Natural killer cell (primary cell): ENCODE data around the gene LY6G6F. TPM values are rescaled to one million over a fixed set of nuclear protein-coding genes. Genes with fewer than 3 reads are reported as not detected.

Source experiments
- ATAC-seq, 3 donors: fragments of 150-1000 bp in 2 of 3; fragments of 200-7000 bp in 1 of 3; cut with Tn5 transposase; 1 replicate in 1 of 3; 2 replicates in 2 of 3; pipeline ENCODE4 v1.10.0; 2021; ENCODE audit warnings: mild to moderate bottlenecking in 2 of 3, moderate library complexity in 2 of 3
- DNase-seq, 2 donors: peaks; one replicate each; pipeline versions ENCODE4 v3.0.0 to v3.0.0-alpha.2; 2013 to 2021; ENCODE audit warnings: mixed read lengths in 1 of 2
- H3K27ac ChIP-seq: one replicate; pipeline ENCODE4 v1.5.1; 2013; ENCODE audit warnings: mild to moderate bottlenecking, low read length
- H3K27me3 ChIP-seq: one replicate; pipeline ENCODE4 v1.6.1; 2013; ENCODE audit warnings: low read length; ENCODE audit not compliant: control insufficient read depth, insufficient read depth
- H3K36me3 ChIP-seq: one replicate; pipeline ENCODE4 v1.6.1; 2013; ENCODE audit warnings: low read length; ENCODE audit not compliant: control insufficient read depth, insufficient read depth
- H3K4me1 ChIP-seq: one replicate; pipeline ENCODE4 v1.6.1; 2013; ENCODE audit warnings: low read length; ENCODE audit not compliant: control insufficient read depth, insufficient read depth
- H3K4me3 ChIP-seq: one replicate; pipeline ENCODE4 v1.5.1; 2013; ENCODE audit warnings: low read length
- H3K9me3 ChIP-seq: one replicate; pipeline ENCODE4 v1.6.1; 2013; ENCODE audit warnings: low read length; ENCODE audit not compliant: control insufficient read depth, insufficient read depth
- H3K27ac Mint-ChIP-seq, 2 donors: one replicate each; pipeline ENCODE4 v1.8.0; 2022; ENCODE audit warnings: mild to moderate bottlenecking in 2 of 2, mixed read lengths in 2 of 2, moderate library complexity in 1 of 2
- H3K27me3 Mint-ChIP-seq, 2 donors: one replicate each; pipeline ENCODE4 v1.8.0; 2022; ENCODE audit warnings: low read depth in 2 of 2, mixed read lengths in 2 of 2
- H3K36me3 Mint-ChIP-seq: one replicate; pipeline ENCODE4 v1.8.0; 2022; ENCODE audit warnings: mixed read lengths
- H3K4me1 Mint-ChIP-seq, 2 donors: one replicate each; pipeline ENCODE4 v1.8.0; 2022; ENCODE audit warnings: mixed read lengths in 2 of 2
- H3K4me3 Mint-ChIP-seq: one replicate; pipeline ENCODE4 v1.8.0; 2022; ENCODE audit warnings: mild to moderate bottlenecking, moderate library complexity, mixed read lengths
- H3K9me3 Mint-ChIP-seq, 2 donors: one replicate each; pipeline ENCODE4 v1.8.0; 2022; ENCODE audit warnings: mixed read lengths in 2 of 2
- CTCF ChIP-seq: fragments of 200-600 bp; IDR thresholded peaks from one replicate; pipeline ENCODE4 v1.8.0; 2022; ENCODE audit warnings: antibody characterized with exemption
- WGBS: methylation state at CpG from one replicate; pipeline ENCODE4 v1.1.7; 2013; ENCODE audit warnings: missing lambda C conversion rate; ENCODE audit not compliant: insufficient coverage; 5-methylcytosine and 5-hydroxymethylcytosine counted together
- intact Hi-C: fragments of 100-400 bp; cut with micrococcal nuclease; formaldehyde crosslinking; loops from one replicate; pipeline ENCODE4 v1.14.2; 2022
- total RNA-seq, 4 donors: library from RNA; stranded (reverse); fragments of 120-200 nt in 1 of 4; gene quantifications; one replicate each; pipeline versions ENCODE4 v1.2.3 to v1.2.4, GENCODE V29; 2013 to 2022

The LY6G6F gene
- total RNA-seq, 3 donors from 2014 or later (not counting 1 experiment from before 2014, with no cell fraction given) = 0.97 to 3.2 (median 1.4) TPM

DNA sequence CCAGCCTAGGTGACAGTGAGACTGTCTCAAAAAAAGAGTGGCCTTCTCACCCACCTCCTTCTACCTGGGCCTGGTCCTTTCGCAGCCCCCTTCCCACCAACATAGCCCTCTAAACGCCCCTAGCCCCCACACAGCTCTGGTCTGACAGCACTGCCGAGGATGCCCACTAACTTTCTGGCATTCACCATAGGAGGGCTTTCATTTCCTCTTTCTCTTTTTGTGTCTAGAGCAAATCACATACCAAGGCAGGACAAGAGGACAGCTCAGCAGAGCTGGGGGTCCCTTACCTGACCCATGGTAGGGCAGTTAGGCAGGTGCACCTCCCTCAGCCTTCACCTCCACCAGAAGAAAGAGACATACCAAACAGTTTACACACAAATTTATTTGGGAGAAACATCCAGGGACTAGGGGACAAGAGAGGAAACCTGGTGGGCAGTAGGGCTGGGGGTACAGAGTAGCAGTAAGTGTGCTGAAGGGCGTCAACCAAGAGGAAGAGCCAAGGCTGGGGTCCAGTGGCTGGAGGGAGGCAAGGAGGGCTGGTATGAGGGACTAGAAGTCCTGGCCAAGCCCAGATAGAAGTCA lies 30.3 kb upstream of the LY6G6F start:
- WGBS = 60% methylated on average over 4 of the region's 4 CpGs
- peaks cover 12% of the 10 kb centered on the region for H3K36me3 ChIP-seq
- H3K9me3 ChIP-seq = no peaks in the 10 kb centered on the region
- H3K4me3 Mint-ChIP-seq = no peak overlapping the region
- H3K4me1 Mint-ChIP-seq = peaks cover 15 to 20% of the 10 kb centered on the region in 2 donors
- peaks cover 15% of the 10 kb centered on the region for H3K4me1 ChIP-seq
- H3K27ac Mint-ChIP-seq = no peak overlapping the region
- no peak for DNase-seq
- no peak for TF ChIP-seq CTCF
- no peak overlapping the region for H3K4me3 ChIP-seq
- H3K27ac ChIP-seq = no peak overlapping the region
- peaks cover 0 to 3% of the 10 kb centered on the region in 2 donors for H3K27me3 Mint-ChIP-seq
- H3K27me3 ChIP-seq = no peaks in the 10 kb centered on the region
- H3K36me3 Mint-ChIP-seq = no peaks in the 10 kb centered on the region
- no peak for ATAC-seq
- no peaks in the 10 kb centered on the region for H3K9me3 Mint-ChIP-seq
- intact Hi-C loops = no loop called here

DNA sequence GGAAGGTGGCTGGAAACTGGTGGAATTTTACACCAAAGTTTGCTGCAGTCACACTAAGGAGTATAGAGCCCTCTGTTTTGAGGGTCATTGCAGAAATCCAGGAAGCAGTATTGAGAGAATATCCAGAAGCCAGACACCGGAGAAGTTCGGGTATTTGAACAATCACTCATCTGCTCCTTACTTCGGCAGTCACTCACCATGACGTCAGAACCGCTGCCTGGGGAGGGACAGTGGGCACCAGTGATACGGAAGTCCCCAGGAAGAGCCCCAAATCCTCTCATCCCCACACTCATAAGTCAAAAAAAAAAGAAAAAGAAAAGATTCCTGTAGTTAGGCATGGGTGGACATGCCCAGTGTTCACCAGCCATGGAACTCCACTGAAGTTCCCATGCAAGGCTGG lies 29.8 kb upstream of the LY6G6F start:
- Histone ChIP-seq H3K27ac (no peak overlapping the region), H3K27me3 (no peaks in the 10 kb centered on the region), H3K4me1 (peaks cover 20% of the 10 kb centered on the region), H3K36me3 (peaks cover 7% of the 10 kb centered on the region), H3K9me3 (no peaks in the 10 kb centered on the region), H3K4me3 (no peak overlapping the region)
- H3K4me1 Mint-ChIP-seq = peaks cover 19 to 23% of the 10 kb centered on the region in 2 donors
- 94% methylated on average over 5 of the region's 6 CpGs for WGBS
- H3K36me3 Mint-ChIP-seq = no peaks in the 10 kb centered on the region
- intact Hi-C loops = no loop called here
- no peak overlapping the region for H3K27ac Mint-ChIP-seq
- peak overlapping the region; percentile 35 for H3K4me3 Mint-ChIP-seq
- TF ChIP-seq CTCF = no peak
- ATAC-seq = no peak
- peaks cover 0 to 3% of the 10 kb centered on the region in 2 donors for H3K27me3 Mint-ChIP-seq
- no peak for DNase-seq
- H3K9me3 Mint-ChIP-seq = no peaks in the 10 kb centered on the region

GRCh38 chr6:31677955-31678354 lies 28.7 kb upstream of the LY6G6F start:
- ATAC-seq (no peak), DNase-seq (no peak)
- Histone ChIP-seq H3K27me3 (no peaks in the 10 kb centered on the region), H3K36me3 (no peaks in the 10 kb centered on the region), H3K4me3 (no peak overlapping the region), H3K9me3 (no peaks in the 10 kb centered on the region), H3K27ac (no peak overlapping the region), H3K4me1 (peaks cover 24% of the 10 kb centered on the region)
- TF ChIP-seq CTCF = no peak
- Mint-ChIP-seq H3K9me3 (no peaks in the 10 kb centered on the region), H3K27me3 (peaks cover 0 to 3% of the 10 kb centered on the region in 2 donors), H3K27ac (peak overlapping the region in 1 of 2 donors; percentile 19), H3K4me3 (no peak overlapping the region), H3K4me1 (peaks cover 19 to 23% of the 10 kb centered on the region in 2 donors), H3K36me3 (no peaks in the 10 kb centered on the region)
- intact Hi-C loops = no loop called here
- WGBS = 71% methylated on average over 8 of the region's 8 CpGs
